Lower leg skin (tissue), 4 donors: ENCODE results near the gene ESRRB. TPM values are rescaled to one million over a fixed set of nuclear protein-coding genes. Genes with fewer than 3 reads are reported as not detected.

Experiments used
- DNase-seq, 2 donors: peaks; one replicate each; pipeline ENCODE4 v3.0.0-alpha.2; 2019; ENCODE audit warnings: low spot score in 2 of 2
- H3K4me3 ChIP-seq: fragments of 200-600 bp; sonication (generic); 2 replicates; pipeline ENCODE4 v1.5.1; 2017; ENCODE audit warnings: mild to moderate bottlenecking, low read depth; ENCODE audit not compliant: poor library complexity, severe bottlenecking
- POLR2A ChIP-seq, 2 donors: fragments of 450-650 bp; IDR thresholded peaks; one replicate each; pipeline ENCODE4 v1.6.1; 2016 to 2017; ENCODE audit warnings: antibody characterized with exemption in 2 of 2, mild to moderate bottlenecking in 1 of 2, moderate library complexity in 1 of 2
- WGBS, 2 donors: methylation state at CpG; one replicate each; pipeline ENCODE4 v1.1.5; 2018; 5-methylcytosine and 5-hydroxymethylcytosine counted together
- intact Hi-C: fragments of 100-400 bp; cut with DNase I; formaldehyde crosslinking; loops from one replicate; pipeline ENCODE4 v1.15.0; 2023; ENCODE audit warnings: low total_unique reads
- total RNA-seq, 4 donors: library from RNA; depleted of rRNA; stranded (reverse); fragments of >200 nt; gene quantifications; one replicate each; pipeline ENCODE4 v1.1.0, GENCODE V29; 2016
- TF ChIP-seq, protein P1 (sequence below), 3 donors: fragments of 450-650 bp; IDR thresholded peaks; one replicate each; pipeline ENCODE4 v1.5.1; 2016; ENCODE audit warnings: antibody characterized with exemption in 3 of 3, mild to moderate bottlenecking in 3 of 3, moderate library complexity in 2 of 3

The ESRRB gene
- total RNA-seq, 4 donors from 2014 or later = 0.08 to 1.1 (median 0.19) TPM; not detected in 1

DNA sequence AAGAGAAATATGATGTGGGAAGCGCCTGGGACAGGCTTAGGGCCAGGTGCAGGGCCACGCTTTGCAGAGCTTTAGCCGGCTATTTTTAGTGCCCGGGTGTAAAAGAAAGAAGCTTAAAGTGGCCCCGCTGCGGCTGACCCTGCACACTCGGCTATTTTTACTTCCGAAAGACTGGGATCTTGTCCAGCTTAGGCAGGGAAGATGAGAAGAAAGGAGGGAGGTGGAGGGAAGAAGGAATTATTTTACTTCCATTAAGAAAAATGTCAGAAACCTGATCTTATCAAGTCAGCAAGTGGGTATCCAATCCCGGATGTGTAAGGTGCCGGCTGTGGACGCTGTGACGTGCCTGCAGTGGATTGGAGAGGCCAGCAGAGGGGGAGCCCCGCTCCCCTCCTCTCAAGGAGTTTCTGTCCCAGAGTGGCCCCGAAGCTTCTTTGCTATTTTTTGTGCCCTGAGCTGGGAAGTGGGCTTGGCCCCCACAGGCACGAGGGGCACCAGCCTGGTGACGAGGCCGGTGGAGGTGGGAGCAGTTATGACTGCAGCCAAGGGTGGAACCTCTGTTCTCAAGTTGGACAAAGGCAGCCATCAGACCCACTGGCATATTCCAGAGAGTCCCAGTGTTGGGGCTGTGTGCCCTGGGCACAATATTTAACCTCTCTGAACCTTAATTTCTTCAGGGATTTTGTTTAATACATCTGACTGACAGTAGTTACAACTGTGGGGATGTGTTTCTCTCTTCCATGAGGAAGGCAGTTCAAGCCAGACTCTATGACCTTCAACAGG lies 97.7 kb downstream of the ESRRB start:
- TF ChIP-seq, protein P1, sequence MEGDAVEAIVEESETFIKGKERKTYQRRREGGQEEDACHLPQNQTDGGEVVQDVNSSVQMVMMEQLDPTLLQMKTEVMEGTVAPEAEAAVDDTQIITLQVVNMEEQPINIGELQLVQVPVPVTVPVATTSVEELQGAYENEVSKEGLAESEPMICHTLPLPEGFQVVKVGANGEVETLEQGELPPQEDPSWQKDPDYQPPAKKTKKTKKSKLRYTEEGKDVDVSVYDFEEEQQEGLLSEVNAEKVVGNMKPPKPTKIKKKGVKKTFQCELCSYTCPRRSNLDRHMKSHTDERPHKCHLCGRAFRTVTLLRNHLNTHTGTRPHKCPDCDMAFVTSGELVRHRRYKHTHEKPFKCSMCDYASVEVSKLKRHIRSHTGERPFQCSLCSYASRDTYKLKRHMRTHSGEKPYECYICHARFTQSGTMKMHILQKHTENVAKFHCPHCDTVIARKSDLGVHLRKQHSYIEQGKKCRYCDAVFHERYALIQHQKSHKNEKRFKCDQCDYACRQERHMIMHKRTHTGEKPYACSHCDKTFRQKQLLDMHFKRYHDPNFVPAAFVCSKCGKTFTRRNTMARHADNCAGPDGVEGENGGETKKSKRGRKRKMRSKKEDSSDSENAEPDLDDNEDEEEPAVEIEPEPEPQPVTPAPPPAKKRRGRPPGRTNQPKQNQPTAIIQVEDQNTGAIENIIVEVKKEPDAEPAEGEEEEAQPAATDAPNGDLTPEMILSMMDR (IDR thresholded peaks at IDR 0.05) = no peak
- no peak for TF ChIP-seq POLR2A (IDR thresholded peaks at IDR 0.05)
- DNase-seq = no peak
- no peak overlapping the region for H3K4me3 ChIP-seq
- WGBS, 2 donors = 25 to 32% methylated on average over 17 of the region's 17 CpGs
- intact Hi-C loops = no loop called here

DNA sequence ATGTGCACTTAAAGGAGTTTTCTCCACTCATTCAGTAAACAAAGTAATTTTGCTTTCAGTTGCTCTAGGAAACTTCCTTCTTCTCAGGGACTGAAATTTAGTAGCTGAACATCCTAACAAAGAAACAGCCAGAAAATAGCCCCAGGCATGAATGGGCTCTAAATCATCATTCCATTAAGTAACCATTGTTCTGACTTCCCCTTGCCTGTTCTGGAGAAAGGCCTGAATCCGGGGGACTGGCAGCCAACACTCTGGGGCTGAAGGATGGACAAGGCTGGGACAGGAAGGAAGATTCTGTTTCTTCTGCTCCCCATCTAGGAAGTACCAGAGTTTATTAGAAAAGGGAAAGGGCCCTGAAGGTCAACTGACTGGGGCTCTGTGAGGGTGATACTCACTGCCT lies 104.5 kb downstream of the ESRRB start:
- H3K4me3 ChIP-seq = no peak overlapping the region

DNA sequence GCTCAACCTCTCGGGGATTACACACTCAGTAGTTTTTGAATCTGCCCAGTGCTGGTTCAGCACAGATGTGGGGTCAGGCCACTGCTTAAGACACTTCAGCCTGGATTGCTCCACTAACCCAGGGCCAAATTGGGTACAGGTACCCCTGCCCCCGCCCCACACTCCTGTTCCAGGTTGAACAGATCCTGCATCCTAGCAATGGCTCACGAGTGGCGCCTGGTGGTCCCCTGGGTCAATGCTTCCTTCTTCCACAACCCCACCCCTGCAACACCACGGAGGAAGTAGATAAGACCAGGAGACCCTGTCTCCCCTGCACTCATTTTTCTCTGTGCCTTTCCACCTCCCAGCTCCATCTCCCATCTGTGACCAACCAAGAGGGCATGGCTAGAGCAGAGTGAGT lies 108.4 kb downstream of the ESRRB start:
- no peak overlapping the region for H3K4me3 ChIP-seq
- DNase-seq = no peak
- intact Hi-C loops = no loop called here
- WGBS, 2 donors = 81 to 82% methylated on average over 5 of the region's 5 CpGs
- TF ChIP-seq, protein P1 (IDR thresholded peaks at IDR 0.05) = no peak
- TF ChIP-seq POLR2A (IDR thresholded peaks at IDR 0.05) = no peak

More for the DNA sequence above, 104.5 kb downstream of the ESRRB start:
- DNase-seq = no peak
- WGBS, 2 donors = 52 to 55% methylated on average over 1 of the region's 1 CpG
- intact Hi-C loops = no loop called here
- TF ChIP-seq, protein P1 (IDR thresholded peaks at IDR 0.05) = no peak
- TF ChIP-seq POLR2A (IDR thresholded peaks at IDR 0.05) = no peak

DNA sequence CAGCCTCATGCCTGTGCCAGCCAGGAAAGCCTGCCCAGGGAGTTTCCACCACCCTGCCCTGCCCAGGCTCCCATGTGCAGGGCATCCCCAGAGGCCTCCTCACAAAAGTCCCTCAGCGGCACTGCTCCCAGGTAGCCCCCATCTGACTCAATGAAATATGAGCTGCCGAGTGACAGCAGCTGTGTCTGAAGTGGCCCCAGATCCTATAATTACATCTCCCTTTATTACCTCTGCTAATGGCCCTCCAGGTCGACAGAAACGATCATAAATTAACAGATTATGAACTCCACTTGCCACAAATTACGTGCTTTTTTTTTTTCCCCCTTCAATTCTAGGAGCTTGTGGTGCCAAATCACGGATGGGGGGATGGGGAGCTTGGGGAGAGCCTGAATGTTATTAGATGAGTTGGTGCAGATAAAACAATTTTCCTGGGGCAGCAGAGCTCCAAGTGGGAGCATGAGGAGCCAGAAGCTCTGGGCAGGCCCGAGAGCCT lies 110.4 kb downstream of the ESRRB start:
- no peak for TF ChIP-seq POLR2A (IDR thresholded peaks at IDR 0.05)
- TF ChIP-seq, protein P1 (IDR thresholded peaks at IDR 0.05) = no peak
- intact Hi-C loops = no loop called here
- 19 to 35% methylated on average over 7 of the region's 7 CpGs for WGBS, 2 donors
- no peak for DNase-seq
- H3K4me3 ChIP-seq = no peak overlapping the region

DNA sequence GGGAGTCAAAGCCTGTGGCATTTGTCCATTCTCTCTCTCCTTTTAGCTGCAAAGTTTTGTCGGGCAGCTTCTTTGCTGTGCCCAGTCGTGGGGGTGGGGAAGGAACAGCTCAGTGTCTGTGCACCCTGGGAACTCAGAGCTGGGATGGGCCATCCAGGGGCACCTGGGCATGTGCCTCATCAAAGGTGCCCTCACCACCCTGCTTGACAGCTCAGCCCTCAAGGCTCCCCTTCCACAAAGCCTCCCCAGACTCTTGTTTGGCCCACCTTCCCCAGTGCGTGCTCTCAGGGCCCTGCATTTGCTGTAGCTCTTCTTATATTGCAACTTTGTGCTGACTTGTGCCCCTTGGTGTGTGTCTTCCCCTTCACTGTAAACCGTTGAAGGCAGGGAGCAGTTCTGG lies 112.6 kb downstream of the ESRRB start:
- TF ChIP-seq, protein P1 (IDR thresholded peaks at IDR 0.05) = no peak
- no peak for TF ChIP-seq POLR2A (IDR thresholded peaks at IDR 0.05)
- no peak overlapping the region for H3K4me3 ChIP-seq
- DNase-seq = no peak
- intact Hi-C loops = no loop called here
- WGBS, 2 donors = 77 to 84% methylated on average over 4 of the region's 4 CpGs
